ENCODE measurements around the gene CBARP.
"Not testable (repeated sequence)": the region's sequence is repeated elsewhere in the genome, so short reads cannot be mapped to it uniquely, and the experiment has no call there.

The CBARP gene

GRCh38 chr19:1252221-1252820 is 14.5 kb upstream of the CBARP start:
- DNase-seq, result no peak

- no peak for DNase-seq
Observed at GRCh38 chr19:1251330-1252220, 13.8 kb upstream of the CBARP start.

GRCh38 chr19:1250437-1251260 is 12.8 kb upstream of the CBARP start:
- DNase-seq, result no peak

- no peak for DNase-seq
Observed at GRCh38 chr19:1249990-1250436, 12.2 kb upstream of the CBARP start.

- peak; percentile 72 for DNase-seq
Observed at GRCh38 chr19:1249298-1249989, 11.6 kb upstream of the CBARP start.

GRCh38 chr19:1248786-1249297 is 11.0 kb upstream of the CBARP start:
- DNase-seq, result no peak

- no peak for DNase-seq
Observed at GRCh38 chr19:1248139-1248785, 10.5 kb upstream of the CBARP start, which contains the start of gene MIDN. Gene MIDN, plus strand, starts transcription at chr19:1248583. Its CDS starts 1,714 bp downstream, at chr19:1250297.

GRCh38 chr19:1247748-1248138 is 9.9 kb upstream of the CBARP start:
- DNase-seq, result no peak

GRCh38 chr19:1246265-1247087 is 8.7 kb upstream of the CBARP start:
- DNase-seq, result not testable (repeated sequence)

- DNase-seq, result no peak
Observed at GRCh38 chr19:1245494-1246264, 7.9 kb upstream of the CBARP start.

- no peak for DNase-seq
Observed at GRCh38 chr19:1244693-1245451, 7.1 kb upstream of the CBARP start.

- no peak for DNase-seq
Observed at GRCh38 chr19:1243768-1244692, 6.2 kb upstream of the CBARP start.

- DNase-seq, result peak; percentile 82
Observed at GRCh38 chr19:1241417-1242095, 3.8 kb upstream of the CBARP start, which contains the start of gene ATP5F1D. Gene ATP5F1D, plus strand, starts transcription at chr19:1241751. Its CDS starts 100 bp downstream, at chr19:1241851.

GRCh38 chr19:1240925-1241324 is 3.1 kb upstream of the CBARP start:
- DNase-seq, result no peak

GRCh38 chr19:1239796-1240737 is 2.3 kb upstream of the CBARP start:
- no peak for DNase-seq

GRCh38 chr19:1239420-1239795 is 1.6 kb upstream of the CBARP start:
- no peak for DNase-seq
